ENCODE results near the gene UTS2.

Gene UTS2

DNA sequence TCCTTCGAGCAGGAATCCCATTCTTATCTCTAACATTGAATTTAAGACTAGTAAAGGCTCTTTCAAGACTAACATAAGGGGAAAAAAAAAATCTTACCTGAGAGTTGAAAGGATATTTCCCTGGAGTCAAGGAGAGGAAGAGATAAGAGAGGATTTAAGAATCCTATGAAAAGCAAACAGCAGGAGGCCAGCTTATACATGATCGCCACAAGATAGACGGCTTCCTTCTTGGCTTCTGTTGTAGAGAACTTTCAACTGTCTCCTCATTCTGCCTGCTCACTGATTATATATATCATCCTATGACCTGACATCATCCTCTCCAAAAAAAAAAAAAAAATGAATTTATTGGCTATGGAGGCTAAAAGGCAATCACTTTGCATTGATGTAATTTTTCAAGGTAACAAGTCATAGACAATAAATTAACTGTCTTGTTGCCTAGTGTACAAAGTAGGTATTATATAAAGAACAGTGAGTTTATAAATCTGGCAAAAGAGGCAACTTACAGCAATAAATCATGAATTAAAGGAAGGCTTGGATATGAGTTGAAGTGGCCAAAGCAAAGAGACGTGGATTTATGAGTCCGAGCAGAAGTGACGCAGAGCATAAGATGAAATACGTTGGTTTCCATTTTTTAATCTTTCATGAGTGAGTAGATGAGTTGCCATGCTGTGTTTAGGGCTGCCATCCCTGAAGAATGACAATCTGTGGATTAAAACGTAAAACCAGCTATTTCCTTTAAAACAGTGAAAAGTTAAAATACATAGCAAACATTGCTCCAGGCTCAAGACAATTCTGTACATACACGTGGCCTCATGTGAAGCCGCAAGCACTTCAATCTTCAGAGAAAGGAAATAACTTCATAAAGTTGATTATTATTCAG, at the start of gene UTS2:
UTS2 (minus strand) TSS at position 262 of the 880 bp plus-strand sequence; CDS start at position 200, 62 bp downstream.
- no peak for DNase-seq

DNA sequence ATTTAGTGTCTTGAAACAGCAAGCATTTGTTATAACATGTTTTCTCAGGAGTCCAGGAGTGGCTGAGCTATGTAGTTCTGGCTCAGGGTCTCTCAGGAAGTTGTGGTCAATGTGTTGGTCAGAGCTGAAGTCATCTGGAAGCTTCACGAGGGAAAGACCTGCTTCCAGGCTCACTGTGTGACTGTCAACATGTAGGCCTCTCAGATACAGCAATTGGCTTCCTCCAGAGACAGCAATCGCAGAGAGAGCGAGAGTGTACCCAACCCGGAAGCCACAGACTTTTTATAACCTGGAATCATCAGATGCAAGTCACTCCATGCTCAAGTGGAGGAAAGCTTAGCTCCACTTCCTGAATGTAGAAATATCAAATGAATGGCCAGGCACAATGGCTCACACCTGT, 46.9 kb upstream of the UTS2 start:
- no peak for DNase-seq

DNA sequence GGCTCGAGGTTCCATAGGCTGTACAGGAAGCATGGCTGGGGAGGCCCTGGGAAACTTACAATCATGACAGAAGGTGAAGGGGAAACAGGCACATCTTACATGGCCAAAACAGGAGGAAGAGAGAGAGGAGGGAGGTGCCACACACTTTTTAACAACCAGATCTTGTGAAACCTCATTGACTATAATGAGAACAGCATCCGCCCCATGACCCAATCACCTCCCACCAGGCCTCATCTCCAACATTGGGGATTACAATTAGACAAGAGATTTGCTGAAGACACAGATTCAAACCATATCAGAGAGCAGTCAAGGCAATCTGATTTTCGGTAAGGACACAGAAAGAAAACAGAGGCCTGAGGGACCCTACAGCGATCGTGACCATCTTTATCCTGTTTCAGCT, 46.1 kb upstream of the UTS2 start:
- DNase-seq = no peak

GRCh38 chr1:7896994-7897393, 44.1 kb upstream of the UTS2 start:
- no peak for DNase-seq

- no peak for DNase-seq
These were observed 40.8 kb upstream of the UTS2 start for GRCh38 chr1:7893529-7894180.

- no peak for DNase-seq
These were observed 38.9 kb upstream of the UTS2 start for GRCh38 chr1:7891804-7892203.

GRCh38 chr1:7890853-7891252, 38.0 kb upstream of the UTS2 start:
- DNase-seq = no peak

GRCh38 chr1:7888248-7889081, 35.6 kb upstream of the UTS2 start:
- DNase-seq = no peak

DNA sequence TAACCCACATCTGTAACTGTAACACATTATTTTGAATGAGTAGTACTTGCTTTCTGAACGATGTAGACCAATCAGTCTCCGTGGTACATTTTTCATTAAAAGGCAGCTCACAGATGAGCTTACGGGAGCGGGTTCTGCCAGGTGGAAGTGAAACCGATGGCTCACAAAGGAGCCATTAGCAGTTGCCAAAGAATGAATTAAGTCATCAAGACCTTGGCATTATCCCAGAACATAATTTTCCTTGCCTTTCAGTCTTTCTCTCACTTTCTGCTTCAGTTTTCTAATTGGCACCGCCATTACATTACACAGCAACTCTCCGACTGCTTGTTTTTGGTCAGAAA, 33.5 kb upstream of the UTS2 start:
- DNase-seq = peak; percentile 4

GRCh38 chr1:7885513-7886404, 32.9 kb upstream of the UTS2 start:
- DNase-seq = no peak

DNA sequence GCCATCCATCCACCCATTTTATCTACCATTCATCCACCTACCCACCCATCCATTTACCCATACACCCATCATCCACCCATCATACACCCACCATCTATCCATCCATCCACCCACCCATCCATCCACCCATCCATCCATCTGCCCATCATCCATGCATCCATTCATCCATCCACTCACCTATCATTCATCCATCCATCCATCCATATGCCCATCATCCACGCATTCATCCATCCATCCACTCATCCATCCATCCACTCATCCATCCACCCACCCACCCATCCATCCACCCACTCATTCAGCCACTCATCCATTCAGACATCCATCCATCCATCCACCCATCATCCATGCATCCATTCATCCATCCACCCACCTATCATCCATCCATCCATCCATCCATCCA, 31.9 kb upstream of the UTS2 start:
- DNase-seq = no peak

GRCh38 chr1:7879228-7879627, 26.4 kb upstream of the UTS2 start:
- no peak for DNase-seq

DNA sequence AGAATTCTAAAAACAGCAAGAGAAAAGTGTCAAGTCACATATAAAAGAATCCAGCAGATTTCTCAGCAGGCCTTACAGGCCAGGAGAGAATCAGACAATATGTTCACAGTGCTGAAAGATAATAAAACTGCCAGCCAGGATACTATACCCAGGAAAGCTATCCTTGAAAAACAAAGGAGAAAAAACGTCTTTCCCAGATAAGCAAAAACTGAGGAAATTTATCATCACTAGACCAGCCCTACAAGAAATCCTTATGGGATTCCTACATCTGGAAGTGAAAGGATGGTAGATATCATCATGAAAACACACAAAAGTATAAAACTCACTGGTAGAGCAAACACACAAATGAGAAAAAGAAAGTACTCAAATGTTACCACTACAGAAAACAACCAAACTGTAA, 25.2 kb upstream of the UTS2 start:
- DNase-seq = no peak

- DNase-seq = no peak
These were observed 21.2 kb upstream of the UTS2 start for GRCh38 chr1:7873801-7874795.

GRCh38 chr1:7871136-7871535, 18.3 kb upstream of the UTS2 start:
- DNase-seq = no peak

DNA sequence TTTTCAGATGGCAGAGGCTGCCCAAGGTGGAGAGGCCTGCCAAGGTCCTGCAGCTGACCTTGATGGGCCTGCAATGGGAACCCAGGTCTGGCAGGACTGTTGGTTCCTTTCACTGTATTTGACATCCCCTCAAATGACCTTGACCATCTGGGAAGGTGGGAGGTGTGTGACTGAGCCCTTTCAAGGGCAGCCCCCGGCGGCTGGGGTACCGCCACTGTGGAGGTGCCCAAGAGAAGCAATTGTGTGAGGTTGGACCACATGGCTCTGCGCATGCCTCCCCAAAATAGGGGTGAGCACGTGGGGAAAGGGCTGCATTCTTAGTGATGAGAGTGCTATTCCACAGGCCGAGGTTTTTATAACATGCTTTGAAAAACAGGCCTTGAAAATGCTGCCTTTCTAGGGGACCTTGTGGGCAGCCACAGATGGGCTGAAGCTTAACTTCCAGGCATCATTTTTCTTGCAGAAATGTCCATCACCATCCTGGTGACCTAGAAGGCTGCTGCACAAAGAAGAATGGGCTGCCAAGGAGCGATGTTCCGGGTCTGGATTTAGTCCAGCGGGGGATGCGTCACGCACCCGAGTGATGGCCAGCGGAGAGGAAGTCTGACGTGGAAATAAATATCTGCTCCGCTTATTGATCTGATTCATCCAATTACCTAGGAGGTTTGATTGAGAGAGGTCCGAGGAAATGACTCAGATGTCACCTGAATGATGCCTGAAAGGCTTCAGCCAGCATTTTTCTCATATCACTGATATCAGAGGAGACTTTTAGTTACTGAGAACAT, 16.5 kb upstream of the UTS2 start:
- DNase-seq = no peak

DNA sequence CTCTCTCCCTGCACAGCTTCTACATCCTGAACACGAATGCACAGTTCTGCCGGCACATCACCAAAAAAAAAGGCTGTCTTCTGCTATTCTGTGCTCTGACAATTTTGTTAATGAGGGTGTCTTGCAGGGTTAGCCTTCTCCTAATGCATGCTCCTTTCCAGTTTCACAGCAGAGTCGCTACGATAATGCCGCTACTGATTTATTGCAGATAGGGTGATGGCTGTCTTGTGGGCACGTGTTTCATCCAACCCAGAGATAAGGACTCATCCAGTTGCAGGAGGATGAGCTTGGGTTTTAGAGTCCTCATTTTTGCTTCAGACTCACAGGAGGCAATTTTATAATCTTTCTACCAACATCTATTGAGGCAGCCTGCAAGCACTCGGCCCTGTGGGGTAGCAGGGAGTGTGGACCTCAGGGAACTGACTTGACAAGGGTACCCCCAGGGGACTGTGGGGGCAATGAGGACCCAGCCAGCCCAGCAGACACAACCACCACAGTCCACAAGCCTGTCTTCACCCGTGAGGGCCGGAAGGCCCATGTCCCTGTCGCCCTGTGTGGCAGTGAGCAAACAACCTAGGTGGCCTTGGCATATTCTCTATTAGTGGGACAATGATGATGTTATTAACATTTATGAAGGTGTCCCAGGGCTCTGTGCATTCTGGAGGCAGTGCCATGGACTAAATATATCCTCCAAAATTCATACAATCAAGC, 15.4 kb upstream of the UTS2 start:
- DNase-seq = no peak

DNA sequence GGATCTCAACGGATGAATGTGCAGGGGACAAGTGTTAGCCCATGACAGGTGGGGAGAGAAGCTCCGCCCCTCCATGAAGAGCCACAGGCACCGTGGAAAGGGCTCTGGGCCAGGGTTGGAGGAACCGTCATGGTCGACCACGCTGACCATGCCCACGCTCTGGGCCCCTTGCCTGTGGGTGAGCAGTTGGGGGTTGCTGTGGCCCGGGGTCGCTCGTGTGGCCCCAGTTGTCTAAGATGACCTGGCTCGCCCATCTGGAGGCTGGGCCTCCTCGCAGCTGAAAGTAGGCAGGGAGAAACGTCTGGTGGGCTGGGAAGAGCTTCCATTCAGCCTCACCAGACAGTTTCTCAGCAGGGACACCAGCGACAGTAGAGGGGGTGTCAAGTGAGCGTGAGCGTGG, 13.1 kb upstream of the UTS2 start:
- no peak for DNase-seq

DNA sequence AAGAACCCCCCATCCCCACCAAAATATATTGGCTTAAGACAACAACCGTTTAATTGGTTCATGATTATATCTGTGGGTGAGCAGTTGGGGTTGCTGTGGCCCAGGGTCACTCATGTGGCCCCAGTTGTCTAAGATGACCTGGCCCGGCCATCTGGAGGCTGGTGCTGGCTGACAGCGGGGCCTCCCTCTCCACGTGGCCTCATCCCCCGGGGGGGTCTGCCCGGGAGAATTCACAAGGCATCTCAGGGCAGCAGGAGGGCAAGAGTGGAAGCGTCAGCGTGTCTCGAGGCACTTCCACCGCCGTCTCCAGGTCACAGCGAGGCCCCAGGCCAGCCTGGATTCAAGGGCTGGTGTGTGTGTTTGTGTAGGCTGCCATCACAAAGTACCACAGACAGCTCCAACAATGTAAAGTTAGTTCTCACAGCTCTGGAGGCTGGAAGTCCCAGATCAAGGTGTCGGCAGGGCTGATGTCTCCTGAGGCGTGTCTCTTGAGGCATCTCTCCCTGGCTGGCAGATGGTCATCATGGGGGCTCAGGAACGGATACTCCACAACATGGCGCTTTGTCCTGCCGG, 11.0 kb upstream of the UTS2 start:
- no peak for DNase-seq

Data from midbrain (tissue), 1 donor.